T-helper 1 cell (primary cell): Measurements from ENCODE around the gene DHH.
A peak's percentile ranks its signal among the peaks of the same experiment; 100 is the strongest.

Source experiments
- DNase-seq, 5 donors: peaks; one replicate each; pipeline ENCODE4 v3.0.0-alpha.2; 2012 to 2020

Gene DHH

GRCh38 chr12:49108958-49109404 lies 14.4 kb upstream of the DHH start:
- no peak for DNase-seq

GRCh38 chr12:49105504-49106084 lies 11.0 kb upstream of the DHH start:
- DNase-seq = no peak

GRCh38 chr12:49104822-49105221 lies 10.2 kb upstream of the DHH start:
- no peak for DNase-seq

- no peak for DNase-seq
Measured at GRCh38 chr12:49100380-49100779, 5.8 kb upstream of the DHH start.

- DNase-seq = no peak
Measured at GRCh38 chr12:49098703-49099102, 4.1 kb upstream of the DHH start.

GRCh38 chr12:49098035-49098451 lies 3.4 kb upstream of the DHH start:
- DNase-seq = peak; percentile 27 to 55 (median 42)

GRCh38 chr12:49097381-49097780 lies 2.8 kb upstream of the DHH start:
- no peak for DNase-seq

- no peak for DNase-seq
Measured at GRCh38 chr12:49094975-49095365, 369 bp upstream of the DHH start.

- no peak for DNase-seq
Measured at GRCh38 chr12:49093792-49094159, 825 bp downstream of the DHH start.

- no peak for DNase-seq
Measured at GRCh38 chr12:49092816-49093406, 1.7 kb downstream of the DHH start.

GRCh38 chr12:49092086-49092815 lies 2.4 kb downstream of the DHH start:
- peak in 4 of 5 donors; percentile 33 to 48 (median 43) for DNase-seq

- DNase-seq = no peak
Measured at GRCh38 chr12:49091836-49092085, 2.8 kb downstream of the DHH start.

- no peak for DNase-seq
Measured at GRCh38 chr12:49091056-49091835, 3.4 kb downstream of the DHH start.

GRCh38 chr12:49089821-49090773 lies 4.5 kb downstream of the DHH start:
- DNase-seq = peak in 2 of 5 donors; percentile 16 to 57

- DNase-seq = no peak
Measured at GRCh38 chr12:49088932-49089330, 5.7 kb downstream of the DHH start.

GRCh38 chr12:49088150-49088931 lies 6.3 kb downstream of the DHH start:
- DNase-seq = peak; percentile 24 to 81 (median 55)

- DNase-seq = no peak
Measured at GRCh38 chr12:49086116-49086515, 8.5 kb downstream of the DHH start.

- DNase-seq = no peak
Measured at GRCh38 chr12:49084438-49084837, 10.2 kb downstream of the DHH start.

GRCh38 chr12:49079793-49080192 lies 14.8 kb downstream of the DHH start:
- no peak for DNase-seq

GRCh38 chr12:49070971-49071370 lies 23.6 kb downstream of the DHH start:
- DNase-seq = no peak

GRCh38 chr12:49069507-49070346 lies 24.9 kb downstream of the DHH start, which contains the start of gene RHEBL1:
TSS of gene RHEBL1 (minus strand) at chr12:49069979. CDS start at chr12:49069785, 194 bp downstream.
- peak; percentile 97 to 99 (median 98) for DNase-seq
